Hematopoietic multipotent progenitor cell treated with erythropoietin and hydrocortisone succinate and interleukin-3 and kit ligand, for 17 days (in vitro differentiated cells): ENCODE measurements around the gene MFSD12.

Experiments used
- DNase-seq: peaks from one replicate; pipeline ENCODE4 v3.0.0-alpha.2; 2015; ENCODE audit warnings: low spot score

MFSD12 gene

GRCh38 chr19:3555653-3556422 is 1.5 kb downstream of the MFSD12 start:
- peak; percentile 44 for DNase-seq

DNA sequence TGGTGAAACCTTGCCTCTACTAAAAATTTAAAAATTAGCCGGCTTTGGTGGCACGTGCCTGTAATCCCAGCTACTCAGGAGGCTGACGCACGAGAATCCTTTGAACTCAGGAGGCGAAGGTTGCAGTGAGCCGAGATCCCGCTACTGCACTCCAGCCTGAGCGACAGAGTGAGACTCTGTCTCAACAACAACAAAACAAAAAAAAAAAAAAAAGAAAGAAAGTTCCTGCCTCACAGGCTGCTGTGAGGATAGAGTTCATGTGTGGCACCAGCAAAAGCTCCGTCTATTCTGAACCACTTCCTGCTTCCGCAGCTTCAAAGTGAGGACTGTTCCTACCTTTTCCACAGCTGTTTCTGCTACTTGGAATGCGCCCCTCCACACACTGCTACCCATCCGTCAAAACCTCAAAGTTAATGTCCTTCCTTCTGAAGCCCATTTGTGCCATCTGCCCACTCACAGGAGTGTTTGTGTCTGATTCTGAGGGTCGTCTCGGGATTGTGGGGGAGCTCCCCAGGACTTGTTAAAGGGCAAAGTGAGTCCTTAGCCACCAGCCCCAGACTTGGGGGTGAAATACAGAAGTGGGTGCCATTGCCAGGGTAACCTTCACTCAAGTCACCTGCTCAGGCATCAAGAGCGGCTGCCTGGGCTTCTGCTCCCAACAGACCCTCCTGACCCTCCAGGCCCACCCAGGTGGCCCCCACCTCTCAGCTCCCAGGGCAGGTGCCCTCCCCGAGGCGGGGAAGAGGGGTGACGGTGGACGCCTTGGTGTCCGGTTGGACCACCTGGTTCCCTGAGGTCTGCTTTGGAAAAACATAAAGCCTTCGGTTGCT is 2.9 kb downstream of the MFSD12 start:
- DNase-seq = no peak

DNA sequence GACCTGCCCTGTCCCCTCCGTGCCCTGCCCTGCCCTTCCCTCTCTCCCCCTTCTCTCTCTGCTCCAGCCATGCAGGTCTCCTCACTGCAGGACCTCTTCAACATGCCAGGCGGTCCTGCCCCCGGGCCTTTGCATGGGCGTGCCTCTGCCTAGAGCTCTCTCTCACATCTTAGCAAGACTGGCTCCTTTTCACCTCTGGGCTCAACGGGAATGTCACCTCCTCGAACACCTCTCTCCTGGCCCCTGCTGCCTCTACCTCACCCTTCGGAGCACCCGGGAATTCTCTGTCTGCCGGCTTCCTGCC is 5.6 kb downstream of the MFSD12 start:
- DNase-seq = no peak

GRCh38 chr19:3550947-3551791 is 6.2 kb downstream of the MFSD12 start:
- no peak for DNase-seq

- DNase-seq = no peak
These were observed 7.6 kb downstream of the MFSD12 start for GRCh38 chr19:3549816-3550215.

- no peak for DNase-seq
These were observed 8.8 kb downstream of the MFSD12 start for GRCh38 chr19:3548606-3549005.

DNA sequence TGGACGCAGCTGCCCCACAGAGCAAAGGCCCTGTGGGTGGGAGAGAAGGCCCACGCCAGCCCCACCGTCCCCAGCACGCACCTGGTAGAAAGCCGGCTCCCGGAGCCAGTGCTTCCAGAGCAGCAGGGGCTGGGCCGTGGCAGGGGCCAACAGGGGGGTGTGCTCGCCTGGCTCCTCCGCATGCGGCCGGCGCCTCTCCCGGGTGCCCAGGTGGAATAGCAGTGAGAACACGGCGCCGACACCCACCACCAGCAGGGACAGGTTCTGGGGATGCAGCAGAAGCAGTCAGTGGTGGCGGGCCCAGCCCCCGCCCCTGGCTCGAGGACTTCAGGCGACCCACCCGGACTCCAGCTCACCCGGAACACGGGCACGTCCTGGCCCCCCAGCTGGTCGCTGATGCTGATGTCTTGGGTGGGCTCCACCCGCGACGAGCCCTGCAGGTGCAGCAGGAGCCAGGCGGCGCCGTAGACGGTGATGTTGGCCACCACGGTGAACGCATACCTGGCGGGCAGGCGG is 9.6 kb downstream of the MFSD12 start:
- no peak for DNase-seq

GRCh38 chr19:3547301-3547731 is 10.1 kb downstream of the MFSD12 start:
- peak; percentile 47 for DNase-seq

DNA sequence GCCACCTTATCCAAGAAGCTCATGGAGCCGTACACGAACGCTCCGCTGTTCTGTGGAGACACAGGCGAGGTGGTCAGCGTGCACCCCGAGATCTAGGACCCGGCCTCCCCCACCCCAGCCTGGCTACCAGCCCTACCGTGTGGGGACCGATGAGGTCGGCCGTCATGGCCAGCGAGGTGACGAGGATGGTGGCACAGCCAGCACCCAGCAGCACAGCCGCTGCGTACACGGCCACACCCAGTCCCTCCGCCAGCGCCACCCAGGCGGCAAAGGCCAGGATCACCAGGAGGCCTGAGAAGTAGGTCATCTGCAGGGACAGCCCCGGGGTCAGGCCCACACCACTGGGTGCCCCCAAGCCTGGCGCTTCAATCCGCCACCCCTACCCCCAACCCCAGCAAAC is 11.3 kb downstream of the MFSD12 start:
- no peak for DNase-seq

DNA sequence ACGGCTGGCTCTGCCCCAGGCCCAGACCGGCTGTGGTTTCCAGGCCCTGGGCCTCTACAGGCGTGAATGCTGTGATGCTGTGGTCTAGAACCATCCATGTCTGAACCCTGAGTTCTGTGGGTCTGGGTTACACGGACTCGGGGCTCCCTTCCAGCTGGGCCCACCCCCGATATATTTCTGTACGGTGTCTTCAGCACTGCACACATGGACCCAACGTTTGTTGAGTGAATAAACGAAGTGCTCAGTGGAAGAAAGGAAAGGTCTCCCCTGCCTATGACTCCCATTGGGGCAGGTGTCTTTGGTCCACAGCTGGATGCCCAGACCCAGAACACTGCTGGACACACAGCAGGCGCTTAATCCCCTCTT is 11.7 kb downstream of the MFSD12 start:
- no peak for DNase-seq

- DNase-seq = peak; percentile 84
These were observed 12.4 kb downstream of the MFSD12 start for GRCh38 chr19:3544742-3545668.

GRCh38 chr19:3544058-3544376 is 13.4 kb downstream of the MFSD12 start:
- DNase-seq = no peak

DNA sequence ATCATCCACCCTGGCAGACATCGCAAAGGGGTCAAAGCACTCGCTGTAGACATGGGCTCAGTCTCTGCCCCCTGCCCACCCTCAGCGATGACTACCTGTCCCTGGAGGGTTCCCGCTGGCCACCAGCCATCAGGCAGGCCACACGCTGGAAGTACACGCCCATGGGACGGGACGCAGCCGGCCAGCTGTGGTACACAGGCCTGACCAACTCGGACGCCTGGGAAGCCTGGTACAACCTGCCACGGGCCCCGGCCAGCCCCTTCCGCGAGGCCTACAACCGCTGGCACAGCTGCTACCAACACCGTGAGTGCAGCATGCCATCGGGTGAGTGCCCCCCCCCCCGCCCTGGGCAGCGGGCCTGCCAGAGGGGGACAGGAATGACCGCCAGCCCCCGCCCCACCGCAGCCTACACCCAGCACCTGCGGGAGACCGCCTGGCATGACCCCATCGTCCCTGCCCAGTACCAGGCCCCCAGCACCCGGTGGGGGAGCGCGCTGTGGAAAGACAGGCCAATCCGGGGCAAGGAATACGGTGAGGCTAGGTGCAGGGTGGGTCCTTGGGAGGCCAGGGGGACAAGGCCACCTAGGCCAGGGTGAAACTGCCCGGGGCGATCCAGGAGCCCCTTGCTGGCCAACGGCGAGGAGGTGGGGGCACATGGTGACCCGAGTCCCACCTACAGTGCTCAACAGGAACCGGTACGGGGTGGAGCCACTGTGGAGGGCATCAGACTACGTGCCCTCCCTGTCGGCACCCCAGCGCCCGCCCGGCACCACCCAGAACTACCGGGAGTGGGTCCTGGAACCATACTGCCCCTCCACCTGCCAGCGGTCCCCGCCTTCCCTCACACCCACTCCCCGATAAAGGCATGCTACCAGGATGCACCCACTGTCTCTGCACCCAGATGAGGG is 14.0 kb downstream of the MFSD12 start:
- DNase-seq = no peak

- no peak for DNase-seq
These were observed 17.6 kb downstream of the MFSD12 start for GRCh38 chr19:3539756-3540118.

- DNase-seq = no peak
These were observed 18.2 kb downstream of the MFSD12 start, which contains the start of gene TEKTIP1 for GRCh38 chr19:3538965-3539755. TSS of gene TEKTIP1 (plus strand) at chr19:3539174. CDS start at chr19:3539178, 4 bp downstream.

DNA sequence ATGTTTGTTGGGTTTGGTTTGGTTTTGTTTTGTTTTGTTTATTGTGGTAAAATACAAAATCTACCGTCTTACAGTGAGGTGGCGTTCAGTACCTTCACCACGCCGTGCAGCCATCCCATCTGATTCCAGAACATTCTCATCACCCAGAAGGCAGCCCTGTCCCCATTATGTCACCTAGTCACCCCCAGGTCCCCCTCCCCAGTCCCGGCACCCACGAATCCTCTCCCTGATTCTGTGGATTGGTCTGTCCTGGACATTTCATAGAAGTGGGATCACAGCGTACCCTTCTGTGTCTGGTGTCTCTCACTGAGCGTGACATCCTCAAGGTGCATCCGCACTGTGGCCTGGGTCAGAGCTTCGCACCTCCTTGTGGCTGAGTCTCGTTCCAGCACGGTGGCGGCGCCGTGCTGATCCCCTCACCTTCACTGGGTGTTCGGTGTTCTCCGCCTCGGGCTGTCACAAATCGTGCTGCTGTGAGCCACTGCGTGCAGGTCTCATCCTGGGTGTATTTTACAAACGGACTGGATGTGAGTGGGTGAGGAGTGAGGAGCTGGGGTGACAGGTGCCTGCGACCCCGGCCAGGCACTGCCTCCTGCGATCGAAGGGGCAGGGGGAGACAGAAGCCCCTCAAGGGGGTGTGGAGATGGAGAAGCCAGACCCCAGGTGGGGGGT is 19.0 kb downstream of the MFSD12 start:
- no peak for DNase-seq

- no peak for DNase-seq
These were observed 19.7 kb downstream of the MFSD12 start for GRCh38 chr19:3537438-3538240.

DNA sequence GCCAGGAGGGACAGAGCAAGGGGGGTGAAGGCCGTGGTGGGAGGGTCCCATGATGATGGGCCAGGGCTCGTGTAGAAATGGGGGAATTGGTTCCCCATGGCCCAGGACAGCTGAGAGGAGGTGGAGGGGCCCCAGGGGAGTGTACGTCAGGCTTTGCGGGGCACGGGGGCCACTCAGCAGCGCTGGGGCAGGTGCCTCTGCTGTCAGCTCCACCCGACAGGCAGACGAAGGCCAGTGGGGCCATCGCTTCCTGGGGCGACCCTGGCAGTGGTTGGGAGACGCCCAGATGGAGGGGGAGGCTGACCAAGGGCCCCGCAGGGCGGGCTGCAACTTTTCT is 20.3 kb downstream of the MFSD12 start:
- DNase-seq = no peak
